HCT116 (cell line): Measurements from ENCODE around the gene DNAJC10.

Source experiments
- CTCF ChIP-seq, 3 experiments: fragments of 200-600 bp in 1 of 3; sonication (generic) in 1 of 3; IDR thresholded peaks in 2 of 3; conservative IDR thresholded peaks in 1 of 3; 2 replicates each; pipeline ENCODE4 v1.5.1; 2012 to 2017; ENCODE audit warnings: low read depth in 2 of 3, low read length in 2 of 3, antibody characterized with exemption in 1 of 3, borderline replicate concordance in 1 of 3, control low read depth in 1 of 3, mild to moderate bottlenecking in 1 of 3, mixed read lengths in 1 of 3, mixed run types in 1 of 3, moderate library complexity in 1 of 3; ENCODE audit not compliant: insufficient read depth in 1 of 3
- EZH2phosphoT487 ChIP-seq: fragments of 200-600 bp; IDR thresholded peaks from 2 replicates; pipeline ENCODE4 v1.6.1; 2018; ENCODE audit warnings: antibody characterized with exemption, borderline replicate concordance
- POLR2A ChIP-seq: IDR thresholded peaks from 2 replicates; pipeline ENCODE4 v1.7.0; 2011; ENCODE audit warnings: borderline replicate concordance; ENCODE audit not compliant: insufficient read depth, insufficient read length; ENCODE audit errors: extremely low read depth
- POLR2AphosphoS5 ChIP-seq: IDR thresholded peaks from 2 replicates; pipeline ENCODE4 v1.6.1; 2011; ENCODE audit warnings: mild to moderate bottlenecking, low read depth, low read length, moderate library complexity
- RAD21 ChIP-seq: IDR thresholded peaks from 2 replicates; pipeline ENCODE4 v1.6.1; 2012; ENCODE audit warnings: low read depth, mild to moderate bottlenecking
- SRF ChIP-seq: IDR thresholded peaks from 2 replicates; pipeline ENCODE4 v1.6.1; 2012; ENCODE audit warnings: low read depth
- YY1 ChIP-seq: IDR thresholded peaks from 2 replicates; pipeline ENCODE4 v1.6.1; 2011; ENCODE audit warnings: low read length, low read depth, moderate library complexity, mild to moderate bottlenecking; ENCODE audit not compliant: insufficient replicate concordance; ENCODE audit errors: extremely low read depth
- ZNF274 ChIP-seq: fragments of 200-500 bp; sonication (Bioruptor generic); IDR thresholded peaks from 2 replicates; pipeline ENCODE4 v1.6.1; 2014; ENCODE audit warnings: mild to moderate bottlenecking, low read depth, low read length, inconsistent platforms
- TF ChIP-seq, protein P1 (sequence below): IDR thresholded peaks from 2 replicates; pipeline ENCODE4 v1.6.1; 2012

GRCh38 chr2:182761903-182762302 is 45.8 kb downstream of the DNAJC10 start:
- TF ChIP-seq CTCF (IDR thresholded peaks at IDR 0.05 in 2 of 3, conservative IDR thresholded peaks at IDR 0.05 in 1 of 3; ENCODE audit: borderline replicate concordance in 1 of 3, insufficient read depth in 1 of 3, low read depth in 2 of 3, low read length in 2 of 3) (no peak), RAD21 (no peak), EZH2phosphoT487 (no peak), POLR2A (no peak), YY1 (no peak), POLR2AphosphoS5 (no peak), SRF (no peak), ZNF274 (no peak)
- TF ChIP-seq, protein P1, sequence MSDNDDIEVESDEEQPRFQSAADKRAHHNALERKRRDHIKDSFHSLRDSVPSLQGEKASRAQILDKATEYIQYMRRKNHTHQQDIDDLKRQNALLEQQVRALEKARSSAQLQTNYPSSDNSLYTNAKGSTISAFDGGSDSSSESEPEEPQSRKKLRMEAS = no peak
